Kidney glomerular epithelial cell (primary cell): ENCODE data around the gene BLID.

ENCODE experiments used
- DNase-seq: peaks from one replicate; lab custom pipeline; 2025; lab: John Stamatoyannopoulos, UW

Gene BLID, protein sequence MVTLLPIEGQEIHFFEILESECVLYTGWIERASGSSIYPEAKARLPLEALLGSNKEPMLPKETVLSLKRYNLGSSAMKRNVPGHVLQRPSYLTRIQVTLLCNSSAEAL

GRCh38 chr11:122115524-122116379, at the start of gene BLID:
TSS of gene BLID (minus strand) at chr11:122116215. CDS start at chr11:122115922, 293 bp downstream.
- no peak for DNase-seq

DNA sequence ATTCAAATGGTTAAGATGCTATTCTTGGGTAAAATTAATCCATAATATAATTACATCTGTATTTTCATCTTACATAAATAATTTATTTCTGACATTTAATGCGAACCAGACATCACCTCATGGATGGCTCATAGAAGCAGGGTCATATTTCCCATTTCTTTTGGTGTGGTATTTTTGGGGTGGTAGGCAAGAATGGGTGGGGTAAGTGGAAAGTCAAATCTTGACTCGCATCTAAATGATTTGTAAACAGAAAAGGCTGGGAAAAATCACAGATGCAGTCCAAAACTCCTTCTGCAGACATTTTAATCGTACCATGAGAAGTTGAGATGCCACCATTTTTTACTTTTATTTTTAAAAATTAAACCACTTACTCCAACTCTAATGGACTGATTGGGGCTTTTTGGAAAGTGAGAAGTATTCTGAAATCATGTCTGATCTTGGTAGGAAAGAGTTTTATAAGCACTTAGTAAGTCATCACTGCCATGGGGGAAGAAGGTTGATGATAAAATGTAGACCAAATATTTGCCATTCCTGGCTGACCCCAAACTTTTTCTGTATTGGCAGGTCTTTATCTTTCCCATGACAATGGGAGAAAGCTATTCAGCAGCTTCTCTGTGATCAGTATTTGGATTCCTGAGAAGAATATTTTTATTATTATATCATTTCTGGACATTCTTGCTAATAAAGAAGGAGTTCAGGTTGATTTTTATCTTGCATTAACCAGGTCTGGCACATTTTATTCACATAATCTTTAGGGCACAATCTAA, 47.2 kb upstream of the BLID start:
- DNase-seq = peak; percentile 8

DNA sequence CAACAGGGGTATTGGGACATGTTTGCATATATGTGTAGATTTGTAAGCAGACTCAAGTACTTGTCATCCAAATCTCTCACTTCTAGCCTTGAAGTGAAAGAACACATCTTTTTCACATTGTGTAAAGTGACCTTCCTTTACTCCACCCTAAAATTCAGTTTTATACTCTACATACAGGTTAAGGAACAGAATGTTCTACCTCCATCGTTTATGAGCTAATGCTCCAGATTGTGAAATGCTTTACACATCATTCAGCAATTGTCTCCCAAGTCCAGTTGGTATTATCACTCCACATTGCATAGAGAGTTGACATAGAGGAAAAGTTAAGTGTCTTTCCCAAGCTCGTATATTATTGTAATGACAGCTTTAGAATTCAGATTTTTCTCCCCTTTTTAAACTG, 46.1 kb upstream of the BLID start:
- no peak for DNase-seq

DNA sequence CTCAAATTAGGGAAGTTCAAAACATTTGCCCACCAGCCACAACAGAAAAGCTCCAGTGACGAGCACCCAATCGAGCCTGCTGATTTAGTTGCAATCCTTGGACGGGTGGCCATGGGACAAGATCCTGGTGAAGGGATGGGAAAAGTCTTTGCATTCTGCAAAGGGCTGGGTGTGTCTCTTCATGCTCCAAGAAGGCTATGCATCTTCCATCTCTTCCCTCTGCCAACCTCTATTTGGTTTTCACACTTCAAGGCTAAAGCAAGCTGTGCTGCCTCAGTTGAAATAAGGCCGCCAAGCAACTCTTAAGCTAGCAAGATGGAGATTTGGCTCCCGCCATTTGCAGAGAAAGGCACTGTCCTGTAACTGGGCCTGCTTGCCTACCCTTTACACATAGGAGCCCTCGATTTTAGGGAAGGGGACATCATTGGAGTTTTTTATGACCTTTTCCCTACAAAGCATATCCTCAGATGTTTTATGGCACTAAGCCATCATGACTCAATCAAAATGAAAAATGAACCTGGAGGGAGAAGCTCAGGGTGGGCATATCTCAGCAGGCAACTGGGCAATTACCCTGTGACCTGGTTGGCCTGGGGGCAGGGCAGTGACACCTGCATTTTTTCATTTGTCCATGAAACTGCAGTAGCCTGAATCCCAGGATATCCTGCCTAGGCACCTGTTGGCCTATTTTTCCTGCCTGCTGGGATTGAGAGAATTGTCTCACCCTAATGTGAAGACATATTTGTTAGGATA, 45.0 kb upstream of the BLID start:
- no peak for DNase-seq

DNA sequence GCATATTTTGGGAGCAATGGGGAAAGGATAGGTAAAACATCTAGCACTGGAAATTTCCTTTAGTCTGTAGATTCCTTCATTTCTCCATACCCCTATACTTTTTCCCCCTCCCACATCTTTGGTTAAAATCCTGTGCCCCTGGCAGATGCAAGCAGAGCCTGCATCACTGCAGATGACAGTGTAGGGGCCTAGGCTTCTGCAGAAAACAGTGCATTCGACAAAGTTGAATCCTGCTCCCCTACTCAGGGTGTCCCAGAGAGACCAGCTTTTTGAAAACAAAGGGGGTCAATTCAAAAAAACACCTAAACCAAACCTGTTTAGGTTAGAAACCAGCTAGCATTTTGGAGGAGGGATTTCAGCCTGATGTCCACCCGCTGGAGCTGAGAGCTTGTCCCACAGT, 43.8 kb upstream of the BLID start:
- DNase-seq = no peak

DNA sequence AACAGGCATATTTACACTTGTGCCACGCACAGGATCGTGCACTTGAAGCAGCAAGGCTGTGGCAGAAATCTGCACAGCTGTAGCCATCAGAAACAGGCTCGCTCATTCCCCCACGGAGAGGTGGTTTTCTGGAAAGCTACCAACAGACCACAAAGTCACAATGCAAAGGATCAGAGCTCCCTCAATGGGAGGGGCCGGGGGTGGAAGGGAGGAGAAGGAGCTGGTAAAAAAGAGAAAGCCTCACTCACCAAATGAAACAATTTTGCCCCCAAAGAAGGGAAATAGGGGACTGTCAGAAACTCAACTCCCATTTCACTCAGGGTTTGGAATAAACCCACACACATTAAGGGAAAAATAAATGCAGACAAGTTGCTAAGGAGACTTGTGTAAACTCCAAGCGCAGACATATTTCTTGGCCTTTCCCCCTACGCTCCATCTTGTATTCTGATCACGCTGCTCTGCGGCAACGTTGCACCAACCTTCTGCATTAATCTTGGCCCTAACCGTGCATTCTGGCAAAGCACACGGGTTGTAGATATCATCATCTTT, 43.2 kb upstream of the BLID start:
- peak; percentile 33 for DNase-seq

GRCh38 chr11:122158171-122158570, 42.2 kb upstream of the BLID start:
- DNase-seq = no peak

- DNase-seq = peak; percentile 46
Measured at GRCh38 chr11:122157653-122158161, 41.7 kb upstream of the BLID start.

DNA sequence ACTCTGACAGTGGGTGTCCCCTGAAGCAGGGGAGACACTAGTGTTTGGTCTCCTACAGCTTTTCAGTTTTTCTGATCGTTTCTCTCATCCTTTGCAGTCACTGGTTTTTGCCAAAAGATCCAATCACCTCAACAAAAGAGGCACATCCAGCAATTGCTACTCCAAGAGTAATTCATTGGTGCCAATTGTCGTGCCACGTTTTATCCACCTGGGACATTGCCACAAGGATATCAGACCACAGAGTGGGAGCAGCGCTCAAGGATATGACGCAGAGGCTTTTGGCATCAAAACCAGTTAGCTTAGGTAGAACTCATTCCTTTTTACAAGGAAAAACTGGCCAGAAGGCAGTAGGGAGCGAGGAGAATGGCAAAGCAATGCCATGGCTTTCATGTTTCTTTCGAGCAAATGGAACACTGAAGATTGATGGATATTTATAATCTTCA, 40.9 kb upstream of the BLID start:
- DNase-seq = peak; percentile 43

DNA sequence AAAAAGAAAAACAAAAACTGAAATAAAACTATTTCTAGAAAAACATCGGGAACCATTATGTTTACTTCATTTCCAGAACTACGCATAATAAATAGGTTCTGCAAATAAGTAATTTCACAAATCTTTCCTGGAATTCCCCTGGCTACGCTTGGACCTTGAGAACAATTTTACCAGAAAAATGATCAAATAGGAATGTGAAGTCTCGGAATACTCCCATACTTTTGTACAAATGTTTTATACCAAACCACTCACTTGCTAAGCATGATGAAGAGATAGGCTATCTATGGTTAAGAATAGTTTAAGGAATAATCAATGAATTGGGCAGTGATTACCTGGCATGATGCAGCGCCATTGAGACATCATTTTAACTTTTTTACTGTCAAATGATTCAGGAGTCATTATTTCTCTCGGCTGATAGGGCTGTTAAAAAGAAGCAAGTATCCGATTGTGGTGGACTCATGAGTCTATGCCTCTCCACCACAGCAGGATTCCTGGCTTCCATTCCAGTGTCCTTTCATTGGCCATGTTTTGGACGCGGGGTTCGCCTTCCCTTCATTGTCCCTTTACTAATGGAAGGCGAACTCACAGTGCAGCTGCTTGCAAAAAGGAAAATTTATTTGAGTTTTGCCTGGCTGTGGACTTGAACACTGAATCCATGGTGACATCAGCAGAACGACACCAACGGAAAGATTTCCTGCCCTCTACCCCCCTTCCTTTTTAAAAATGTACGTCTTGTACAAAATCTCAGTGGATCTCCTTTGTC, 39.9 kb upstream of the BLID start:
- DNase-seq = no peak

- no peak for DNase-seq
Measured at GRCh38 chr11:122154994-122155393, 39.0 kb upstream of the BLID start.

GRCh38 chr11:122154227-122154626, 38.2 kb upstream of the BLID start:
- DNase-seq = peak; percentile 17

GRCh38 chr11:122153746-122154145, 37.7 kb upstream of the BLID start:
- no peak for DNase-seq

- DNase-seq = no peak
Measured at GRCh38 chr11:122150216-122151124, 34.5 kb upstream of the BLID start.

DNA sequence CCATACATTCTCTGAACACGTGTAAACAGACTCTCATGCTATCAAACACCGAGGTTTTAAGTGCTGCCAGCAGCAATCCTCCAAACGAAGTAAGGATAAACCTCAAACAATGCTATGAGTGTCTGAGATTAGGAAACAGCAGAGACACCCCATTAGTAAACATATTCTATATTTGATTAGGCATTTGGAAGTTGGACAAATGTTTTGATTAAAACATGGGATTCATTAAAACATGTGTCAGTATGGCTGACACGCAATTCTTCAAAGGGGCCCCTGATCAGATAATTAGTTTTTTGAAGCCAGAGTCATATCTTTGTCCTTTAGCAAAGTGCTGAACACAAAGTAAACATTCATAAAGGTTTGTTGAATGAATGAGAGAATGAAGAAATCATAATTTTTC, 33.2 kb upstream of the BLID start:
- no peak for DNase-seq

DNA sequence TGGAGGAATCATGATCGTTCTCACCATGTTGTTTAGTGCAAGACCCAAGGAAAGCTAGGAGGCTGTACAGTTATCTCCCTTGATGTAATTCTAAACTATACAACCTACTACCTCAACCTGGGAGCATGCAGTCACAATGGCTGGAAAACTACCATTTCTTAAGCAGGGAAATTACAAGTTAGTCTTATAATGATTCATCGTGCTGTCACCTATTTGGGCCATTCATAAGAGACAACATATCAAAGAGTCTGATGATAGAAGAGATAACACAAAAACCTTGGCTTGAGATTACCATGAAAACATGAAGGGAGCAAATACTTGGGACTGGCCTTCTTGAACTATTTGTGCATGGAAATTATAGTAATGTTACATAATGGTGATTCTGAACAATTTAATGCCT, 30.5 kb upstream of the BLID start:
- DNase-seq = no peak

DNA sequence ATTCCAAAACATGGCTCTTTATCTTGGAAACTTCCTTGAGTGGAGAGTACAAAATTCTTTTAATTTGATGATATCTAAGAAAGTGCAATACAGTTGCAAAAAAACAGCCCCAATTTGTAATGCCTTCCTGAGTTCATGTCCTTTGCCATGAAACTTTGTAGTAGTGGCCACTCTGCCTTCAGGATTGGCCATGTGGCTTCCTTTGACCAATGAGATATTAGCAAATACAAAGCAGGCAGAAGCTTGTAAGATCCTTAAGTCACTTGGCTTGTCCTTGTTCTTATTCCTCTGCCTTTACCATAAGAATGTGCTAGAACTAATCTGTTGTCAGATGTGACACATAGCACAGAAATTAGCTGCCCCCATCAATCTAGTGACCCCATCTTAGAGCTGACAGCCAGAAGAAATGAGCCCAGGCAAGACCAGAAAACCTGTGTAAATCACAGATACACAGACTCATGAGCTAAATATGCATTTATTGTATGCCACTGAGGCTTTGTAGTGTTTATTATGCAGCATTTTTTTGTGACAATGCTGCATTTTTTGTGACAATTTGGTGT, 29.8 kb upstream of the BLID start:
- no peak for DNase-seq

DNA sequence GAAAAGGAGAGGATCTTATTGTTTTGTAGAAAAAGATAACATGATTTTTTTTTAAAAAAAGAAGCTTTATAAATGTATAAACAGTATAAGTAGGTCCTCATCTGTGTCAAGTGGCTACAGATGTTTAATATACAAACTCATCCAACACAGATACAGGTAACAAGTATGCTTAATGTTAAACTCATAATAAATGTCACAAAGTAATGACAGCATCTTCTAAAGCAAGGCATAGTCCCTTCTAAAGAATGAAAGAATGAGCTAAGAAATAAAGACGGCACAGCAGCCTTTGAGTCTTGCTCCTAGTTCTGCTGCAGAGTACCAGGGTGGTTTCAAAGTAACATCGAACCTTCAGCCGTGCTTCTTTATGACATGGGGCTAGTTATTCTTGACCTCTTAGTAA, 28.7 kb upstream of the BLID start:
- DNase-seq = no peak

DNA sequence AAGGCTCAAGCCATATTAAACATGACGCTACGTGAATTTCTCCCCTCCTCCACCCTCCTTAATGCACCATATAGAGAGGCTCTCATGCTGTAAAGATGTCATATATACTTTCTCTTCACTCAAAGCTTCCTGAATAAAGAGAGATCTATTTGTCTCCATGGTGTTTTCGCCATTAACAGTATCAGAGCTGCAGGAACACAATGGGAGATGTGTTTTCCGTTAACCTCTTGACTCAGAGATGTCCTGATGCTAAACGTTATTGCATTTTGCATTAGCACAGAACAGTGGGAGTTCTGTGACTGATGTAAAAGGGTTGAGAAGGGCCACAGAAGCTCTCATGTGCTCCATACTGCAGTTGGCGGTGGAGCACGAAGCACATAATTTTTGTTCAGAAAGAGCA, 25.7 kb upstream of the BLID start:
- no peak for DNase-seq

- peak; percentile 18 for DNase-seq
Measured at GRCh38 chr11:122140500-122140899, 24.5 kb upstream of the BLID start.
